HepG2 (cell line): ENCODE measurements around the gene RMRP. TPM values are rescaled to one million over a fixed set of nuclear protein-coding genes. Genes with fewer than 3 reads are reported as not detected.

ENCODE experiments used
- CEBPZ ChIP-seq: IDR thresholded peaks from 2 replicates; pipeline ENCODE4 v1.6.1; 2012; ENCODE audit warnings: low read length, improper control_type of control experiment
- FOXK2 ChIP-seq: fragments of 450-650 bp; IDR thresholded peaks from 2 replicates; pipeline ENCODE4 v1.6.1; 2016
- FOXO1 ChIP-seq: sonication (generic); formaldehyde crosslinking; IDR thresholded peaks from 2 replicates; pipeline ENCODE4 v1.4.0; 2020; ENCODE audit warnings: missing genetic modification reagents
- HNRNPK ChIP-seq: fragments of 200-400 bp; formaldehyde crosslinking; IDR thresholded peaks from 2 replicates; pipeline ENCODE4 v1.6.1; 2018; ENCODE audit warnings: low read length, low read depth, moderate library complexity, mild to moderate bottlenecking; ENCODE audit not compliant: poor library complexity, severe bottlenecking
- HOXD1 ChIP-seq: sonication (generic); formaldehyde crosslinking; IDR thresholded peaks from 2 replicates; pipeline ENCODE4 v1.5.0; 2020; ENCODE audit warnings: missing genetic modification reagents
- MEF2D ChIP-seq: sonication (generic); formaldehyde crosslinking; IDR thresholded peaks from 2 replicates; pipeline ENCODE4 v1.5.1; 2020; ENCODE audit warnings: mild to moderate bottlenecking, missing genetic modification reagents
- NFYC ChIP-seq: IDR thresholded peaks from 2 replicates; pipeline ENCODE4 v1.6.1; 2016; ENCODE audit warnings: missing genetic modification reagents, missing compliant biosample characterization
- RAD51 ChIP-seq: fragments of 450-650 bp; IDR thresholded peaks from 2 replicates; pipeline ENCODE4 v1.6.1; 2016; ENCODE audit warnings: borderline replicate concordance
- RFXAP ChIP-seq: sonication (generic); formaldehyde crosslinking; IDR thresholded peaks from 2 replicates; pipeline ENCODE4 v1.4.0; 2020; ENCODE audit warnings: missing genetic modification reagents, borderline replicate concordance
- SOX5 ChIP-seq: IDR thresholded peaks from 2 replicates; pipeline ENCODE4 v1.6.1; 2016; ENCODE audit warnings: borderline replicate concordance
- SP5 ChIP-seq: IDR thresholded peaks from 2 replicates; pipeline ENCODE4 v1.6.1; 2016; ENCODE audit warnings: low read depth, borderline replicate concordance
- SRSF9 ChIP-seq: fragments of 200-400 bp; formaldehyde crosslinking; IDR thresholded peaks from 2 replicates; pipeline ENCODE4 v1.6.1; 2018; ENCODE audit warnings: borderline replicate concordance, mild to moderate bottlenecking, low read depth, low read length; ENCODE audit not compliant: insufficient read depth, poor library complexity, severe bottlenecking
- TFE3 ChIP-seq: IDR thresholded peaks from 2 replicates; pipeline ENCODE4 v1.6.1; 2016
- ZBTB10 ChIP-seq: sonication (generic); formaldehyde crosslinking; IDR thresholded peaks from 2 replicates; pipeline ENCODE4 v1.4.0; 2020; ENCODE audit warnings: missing genetic modification reagents, borderline replicate concordance
- ZBTB25 ChIP-seq: IDR thresholded peaks from 2 replicates; pipeline ENCODE4 v1.6.1; 2018; ENCODE audit warnings: missing genetic modification reagents
- ZBTB39 ChIP-seq: sonication (generic); formaldehyde crosslinking; IDR thresholded peaks from 2 replicates; pipeline ENCODE4 v1.5.0; 2020; ENCODE audit warnings: missing genetic modification reagents
- ZKSCAN5 ChIP-seq: sonication (generic); formaldehyde crosslinking; IDR thresholded peaks from 2 replicates; pipeline ENCODE4 v1.5.1; 2020; ENCODE audit warnings: mild to moderate bottlenecking, missing genetic modification reagents
- ZNF335 ChIP-seq: sonication (generic); formaldehyde crosslinking; IDR thresholded peaks from 2 replicates; pipeline ENCODE4 v1.4.0; 2020; ENCODE audit warnings: missing genetic modification reagents
- ZNF7 ChIP-seq: IDR thresholded peaks from 2 replicates; pipeline ENCODE4 v1.6.1; 2016; ENCODE audit warnings: missing biosample characterization, missing genetic modification reagents
- polyA plus RNA-seq, 8 experiments: library from polyadenylated mRNA; depleted of rRNA in 3 of 8; stranded (reverse) in 7 of 8; unstranded in 1 of 8; fragments of >200 nt; fragmentation: Illumina TruSeq in 4 of 8; extraction: Trizol in 4 of 8; gene quantifications; 2 replicates each; pipeline versions ENCODE4 v1.2.1 to v1.2.3, GENCODE V29; 2011 to 2016; ENCODE audit warnings: low read depth in 4 of 8, missing spikeins in 1 of 8, mixed read lengths in 1 of 8; ENCODE audit not compliant: insufficient read depth in 1 of 8
- total RNA-seq, 5 experiments: library from RNA; depleted of rRNA; stranded (reverse); fragments of >200 nt; fragmentation: Illumina TruSeq; extraction: Trizol; gene quantifications; 2 replicates each; pipeline ENCODE4 v1.2.3, GENCODE V29; 2016; ENCODE audit warnings: low read depth in 1 of 5

The RMRP gene
- total and polyA plus RNA-seq, 2 of the 13 experiments (the other 11 are each of a cell fraction or from before 2014, with no cell fraction given) = 51.4 to 4,025 TPM

GRCh38 chr9:35646533-35647265, 11.1 kb downstream of the RMRP start (continued):
- TF ChIP-seq SP5 (no peak), TFE3 (CRISPR knock-in tag) (no peak), SRSF9 (no peak), ZBTB10 (CRISPR knock-in tag) (peak; percentile 64; the same call in 1 of the 2 replicates), FOXO1 (CRISPR knock-in tag) (no peak), HNRNPK (peak; percentile 69), CEBPZ (no peak), MEF2D (CRISPR knock-in tag) (peak; percentile 29; the same call in 1 of the 2 replicates), ZNF7 (CRISPR knock-in tag) (no peak), ZKSCAN5 (CRISPR knock-in tag) (no peak), ZNF335 (CRISPR knock-in tag) (no peak), NFYC (CRISPR knock-in tag) (no peak), RAD51 (no peak), ZBTB39 (no peak), ZBTB25 (CRISPR knock-in tag) (no peak), HOXD1 (CRISPR knock-in tag) (peak; percentile 46; the same call in 1 of the 2 replicates), FOXK2 (no peak), SOX5 (CRISPR knock-in tag) (no peak; the same call in 1 of the 2 replicates), RFXAP (CRISPR knock-in tag) (peak; percentile 86; the same call in 1 of the 2 replicates)
